PC-9 (cell line): ENCODE data around the gene SC5D. TPM values are rescaled to one million over a fixed set of nuclear protein-coding genes. Genes with fewer than 3 reads are reported as not detected.

Experiments used
- BruUV-seq: library from RNA; stranded (reverse); fragments of 400-500 nt; replicated peaks from 2 replicates; lab custom pipeline; 2021; lab: Mats Ljungman, UMichigan
- CTCF ChIA-PET: fragments of 300-600 bp; sonication (Branson Sonifier 250); formaldehyde crosslinking; loops from one replicate; lab custom pipeline; 2022; ENCODE audit warnings: antibody characterized with exemption; lab: Charles Lee
- POLR2A ChIA-PET: fragments of 300-600 bp; sonication (Branson Sonifier 250); formaldehyde crosslinking; loops from one replicate; lab custom pipeline; 2022; ENCODE audit warnings: antibody characterized with exemption; ENCODE audit not compliant: unreplicated experiment; lab: Charles Lee
- DNase-seq, 2 experiments: peaks; one replicate each; pipeline versions ENCODE4 v3.0.0 to v3.0.0-alpha.2; 2015 to 2022; ENCODE audit warnings: mixed read lengths in 1 of 2
- H2AFZ ChIP-seq: fragments of 200-600 bp; sonication (generic); 2 replicates; pipeline ENCODE4 v1.8.1; 2017; ENCODE audit warnings: antibody characterized with exemption
- H3F3A ChIP-seq: fragments of 200-600 bp; sonication (generic); 2 replicates; pipeline ENCODE4 v1.8.1; 2017; ENCODE audit warnings: antibody characterized with exemption, mild to moderate bottlenecking, low read depth; ENCODE audit not compliant: insufficient read depth
- H3K27ac ChIP-seq: fragments of 200-600 bp; sonication (generic); 2 replicates; pipeline ENCODE4 v1.6.1; 2016; ENCODE audit warnings: mixed run types
- H3K27me3 ChIP-seq: fragments of 200-600 bp; sonication (generic); 2 replicates; pipeline ENCODE4 v1.6.1; 2016; ENCODE audit warnings: low read depth, mixed run types; ENCODE audit not compliant: insufficient read depth
- H3K36me3 ChIP-seq: fragments of 200-600 bp; sonication (generic); 2 replicates; pipeline ENCODE4 v1.6.1; 2016; ENCODE audit warnings: low read depth, mixed run types
- H3K4me1 ChIP-seq: fragments of 200-600 bp; sonication (generic); replicated peaks from 2 replicates; pipeline ENCODE4 v1.6.1; 2016; ENCODE audit warnings: mixed run types; ENCODE audit not compliant: insufficient read depth
- H3K4me2 ChIP-seq: fragments of 200-600 bp; sonication (generic); 2 replicates; pipeline ENCODE4 v1.6.1; 2017; ENCODE audit warnings: mixed run types
- H3K4me3 ChIP-seq: fragments of 200-600 bp; sonication (generic); 2 replicates; pipeline ENCODE4 v1.6.1; 2016; ENCODE audit warnings: mixed run types
- H3K79me2 ChIP-seq: fragments of 200-600 bp; sonication (generic); 2 replicates; pipeline ENCODE4 v1.6.1; 2017; ENCODE audit warnings: low read depth, mixed run types
- H3K9me2 ChIP-seq: fragments of 200-600 bp; sonication (generic); 2 replicates; pipeline ENCODE4 v1.8.1; 2017; ENCODE audit warnings: mild to moderate bottlenecking; ENCODE audit not compliant: insufficient read depth
- H3K9me3 ChIP-seq: fragments of 200-600 bp; sonication (generic); 2 replicates; pipeline ENCODE4 v1.8.1; 2016; ENCODE audit warnings: low read depth; ENCODE audit not compliant: insufficient read depth
- H4K20me1 ChIP-seq: fragments of 200-600 bp; sonication (generic); 2 replicates; pipeline ENCODE4 v1.8.1; 2017; ENCODE audit not compliant: insufficient read depth
- CTCF ChIP-seq: fragments of 200-600 bp; sonication (generic); conservative IDR thresholded peaks from 2 replicates; pipeline ENCODE4 v1.6.1; 2017; ENCODE audit warnings: mixed run types, antibody characterized with exemption, mild to moderate bottlenecking, moderate library complexity
- EZH2 ChIP-seq: fragments of 200-600 bp; sonication (generic); IDR thresholded peaks from 2 replicates; pipeline ENCODE4 v1.8.0; 2017; ENCODE audit warnings: antibody characterized with exemption, low read depth
- intact Hi-C: fragments of 100-400 bp; cut with micrococcal nuclease; formaldehyde crosslinking; loops from one replicate; pipeline ENCODE4 v1.10.0; 2022; ENCODE audit not compliant: unreplicated experiment
- total RNA-seq: library from RNA; stranded (reverse); gene quantifications from 2 replicates; pipeline ENCODE4 v1.2.3, GENCODE V29; 2021

SC5D gene
- total RNA-seq, 1 experiment from 2014 or later, result 16.9 TPM

GRCh38 chr11:121356357-121356756 lies 63.8 kb downstream of the SC5D start:
- Histone ChIP-seq H3F3A (no peaks in the 10 kb centered on the region), H2AFZ (no peak overlapping the region), H4K20me1 (no peaks in the 10 kb centered on the region), H3K4me3 (no peak overlapping the region), H3K4me2 (no peak overlapping the region), H3K27me3 (peaks cover 82% of the 10 kb centered on the region), H3K9me2 (no peaks in the 10 kb centered on the region), H3K4me1 (no peaks in the 10 kb centered on the region), H3K27ac (no peak overlapping the region), H3K79me2 (no peaks in the 10 kb centered on the region), H3K36me3 (no peaks in the 10 kb centered on the region), H3K9me3 (no peaks in the 10 kb centered on the region)
- DNase-seq, result no peak
- TF ChIP-seq EZH2 (no peak), CTCF (no peak)
- BruUV-seq, result no TSS peak
- ChIA-PET POLR2A (no interaction called here), CTCF (no interaction called here)
- intact Hi-C loops, result no loop called here

Other genes with a start within 250 kb of the SC5D start
- 0.04 TPM in 1 of 2 replicates, not detected in the other for gene TECTA, start 191.5 kb upstream of the SC5D start, total RNA-seq
- 4.9 and 6.4 TPM in 2 replicates for gene SORL1, start 159.5 kb downstream of the SC5D start, total RNA-seq